Ectodermal cell (in vitro differentiated cells): ENCODE results near the gene TEX44.
A peak's percentile ranks its signal among the peaks of the same experiment; 100 is the strongest.
"Not testable (repeated sequence)": the region's sequence is repeated elsewhere in the genome, so short reads cannot be mapped to it uniquely, and the experiment has no call there.

Experiments
- H3K27ac ChIP-seq: 2 replicates; pipeline ENCODE4 v1.7.0; 2013; ENCODE audit warnings: mild to moderate bottlenecking, low read depth, low read length; ENCODE audit not compliant: insufficient read depth, poor library complexity, severe bottlenecking
- H3K27me3 ChIP-seq: 2 replicates; pipeline ENCODE4 v1.7.0; 2013; ENCODE audit warnings: mild to moderate bottlenecking, low read length; ENCODE audit not compliant: insufficient read depth, control insufficient read depth, poor library complexity, severe bottlenecking
- H3K36me3 ChIP-seq: one replicate; pipeline ENCODE4 v1.7.0; 2013; ENCODE audit warnings: low read length; ENCODE audit not compliant: control insufficient read depth, insufficient read depth
- H3K4me1 ChIP-seq: one replicate; pipeline ENCODE4 v1.7.0; 2013; ENCODE audit warnings: low read length; ENCODE audit not compliant: control insufficient read depth, insufficient read depth
- H3K4me3 ChIP-seq: 2 replicates; pipeline ENCODE4 v1.7.0; 2013; ENCODE audit warnings: low read depth, low read length, control low read depth; ENCODE audit not compliant: insufficient read depth
- H3K9me3 ChIP-seq: 2 replicates; pipeline ENCODE4 v1.7.0; 2013; ENCODE audit warnings: mild to moderate bottlenecking, low read length, moderate library complexity; ENCODE audit not compliant: control insufficient read depth
- WGBS, 2 experiments: methylation state at CpG; one replicate each; pipeline ENCODE4 v1.1.7; 2013; ENCODE audit warnings: missing lambda C conversion rate in 2 of 2; 5-methylcytosine and 5-hydroxymethylcytosine counted together

The TEX44 gene

GRCh38 chr2:231571661-231572191, 20.9 kb upstream of the TEX44 start:
- 45 to 49% methylated on average over 4 of the region's 4 CpGs for WGBS, 2 experiments
- H3K4me3 ChIP-seq = no peak overlapping the region
- H3K9me3 ChIP-seq = no peaks in the 10 kb centered on the region
- peaks cover 32% of the 10 kb centered on the region for H3K4me1 ChIP-seq
- H3K27me3 ChIP-seq = no peaks in the 10 kb centered on the region
- no peaks in the 10 kb centered on the region for H3K36me3 ChIP-seq
- H3K27ac ChIP-seq = peak overlapping the region; percentile 48

DNA sequence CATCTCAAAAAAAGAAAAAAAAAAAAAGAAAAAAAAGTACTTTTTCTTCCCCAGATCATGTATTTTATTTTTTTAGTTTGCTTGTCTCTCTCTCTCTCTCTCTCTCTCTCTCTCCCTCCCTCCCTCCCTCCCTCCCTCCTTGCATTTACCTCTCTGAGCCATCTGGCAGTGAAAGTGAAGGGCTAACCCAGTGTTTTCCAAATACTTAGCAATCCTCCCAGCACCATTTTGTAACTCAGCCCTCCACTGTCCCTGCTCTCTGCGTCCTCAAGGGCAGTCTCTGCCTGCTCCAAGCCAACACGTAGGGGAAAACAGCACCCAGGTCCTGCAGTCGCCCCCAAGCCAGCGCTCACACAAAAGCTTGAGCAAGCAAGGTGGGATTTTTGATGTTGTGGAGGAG, 19.6 kb upstream of the TEX44 start:
- H3K9me3 ChIP-seq = no peaks in the 10 kb centered on the region
- 45 to 54% methylated on average over 4 of the region's 4 CpGs for WGBS, 2 experiments
- H3K27ac ChIP-seq = no peak overlapping the region
- peaks cover 35% of the 10 kb centered on the region for H3K4me1 ChIP-seq
- no peaks in the 10 kb centered on the region for H3K27me3 ChIP-seq
- no peak overlapping the region for H3K4me3 ChIP-seq
- no peaks in the 10 kb centered on the region for H3K36me3 ChIP-seq

DNA sequence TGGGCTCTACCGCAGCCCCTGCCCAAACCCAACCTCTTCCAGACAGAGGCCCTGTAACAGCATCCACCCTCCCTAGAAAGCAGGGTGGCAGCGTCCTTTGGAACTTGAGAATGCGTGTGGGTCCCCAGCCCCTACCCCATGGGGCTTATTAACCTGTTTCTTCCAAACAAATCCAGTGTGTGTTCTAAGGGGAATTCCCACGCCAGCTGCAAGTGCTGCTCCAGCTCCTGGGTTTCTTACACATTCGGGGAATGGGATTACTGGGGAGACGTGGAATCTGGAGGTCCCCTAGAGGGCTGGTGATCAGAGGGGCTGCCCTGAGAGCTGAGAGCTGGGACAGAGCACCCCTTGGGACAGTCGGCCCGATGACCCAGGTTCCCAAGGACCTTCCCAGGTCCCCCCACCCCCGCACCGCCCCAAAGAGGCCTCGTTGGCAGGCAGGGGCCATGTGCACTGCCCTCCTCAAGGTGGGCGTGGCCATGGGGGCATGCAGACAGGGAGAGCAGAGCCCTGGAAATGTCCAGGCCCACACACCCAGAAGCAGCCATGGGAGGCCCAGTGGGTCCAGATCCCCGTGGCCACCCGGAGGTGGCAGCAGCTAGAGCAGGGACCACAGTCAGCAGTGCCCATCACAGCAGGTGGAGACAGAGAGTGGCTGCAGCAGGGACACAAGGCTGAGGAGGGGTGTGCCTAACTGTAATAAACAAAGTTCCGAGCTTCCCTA, 18.8 kb upstream of the TEX44 start:
- Histone ChIP-seq H3K27me3 (no peaks in the 10 kb centered on the region), H3K27ac (no peak overlapping the region), H3K4me3 (no peak overlapping the region), H3K9me3 (no peaks in the 10 kb centered on the region), H3K36me3 (no peaks in the 10 kb centered on the region), H3K4me1 (peaks cover 35% of the 10 kb centered on the region)
- WGBS, 2 experiments = 74 to 77% methylated on average over 15 of the region's 15 CpGs

- H3K9me3 ChIP-seq = no peaks in the 10 kb centered on the region
- H3K27me3 ChIP-seq = no peaks in the 10 kb centered on the region
- no peak overlapping the region for H3K4me3 ChIP-seq
- H3K27ac ChIP-seq = no peak overlapping the region
- peaks cover 35% of the 10 kb centered on the region for H3K4me1 ChIP-seq
- no peaks in the 10 kb centered on the region for H3K36me3 ChIP-seq
- 93 to 95% methylated on average over 10 of the region's 10 CpGs for WGBS, 2 experiments
Measured at GRCh38 chr2:231575612-231576256, 16.9 kb upstream of the TEX44 start.

DNA sequence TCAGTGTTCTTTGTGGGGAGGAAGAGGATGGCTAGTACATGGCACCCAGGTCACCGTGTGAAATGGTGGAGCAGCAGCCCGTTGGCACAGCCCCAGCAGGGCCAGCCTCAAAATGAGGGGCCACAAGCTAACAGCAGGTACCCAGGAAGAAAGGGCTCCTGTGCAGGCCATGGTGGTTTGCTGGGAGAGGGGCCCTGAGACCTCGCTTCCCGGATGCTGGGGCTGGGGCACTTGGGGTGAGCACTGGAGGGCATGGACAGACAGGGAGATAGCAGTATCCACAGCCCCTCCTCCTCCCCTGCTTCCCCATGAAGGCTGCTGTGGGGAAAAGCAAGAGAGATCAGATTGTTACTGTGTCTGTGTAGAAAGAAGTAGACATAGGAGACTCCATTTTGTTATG, 16.2 kb upstream of the TEX44 start:
- peaks cover 33% of the 10 kb centered on the region for H3K4me1 ChIP-seq
- H3K9me3 ChIP-seq = no peaks in the 10 kb centered on the region
- WGBS, 2 experiments = 82 to 87% methylated on average over 4 of the region's 4 CpGs
- H3K36me3 ChIP-seq = no peaks in the 10 kb centered on the region
- no peaks in the 10 kb centered on the region for H3K27me3 ChIP-seq
- H3K27ac ChIP-seq = peak overlapping the region; percentile 44
- H3K4me3 ChIP-seq = no peak overlapping the region

GRCh38 chr2:231578655-231579054, 14.0 kb upstream of the TEX44 start:
- 93% methylated on average over 2 of the region's 2 CpGs for WGBS, 2 experiments
- not testable (repeated sequence) for H3K27ac ChIP-seq, H3K4me3 ChIP-seq, H3K9me3 ChIP-seq, H3K36me3 ChIP-seq, H3K27me3 ChIP-seq
- peaks cover 21% of the 10 kb centered on the region for H3K4me1 ChIP-seq

- Histone ChIP-seq H3K27ac (no peak overlapping the region), H3K27me3 (no peaks in the 10 kb centered on the region), H3K4me3 (no peak overlapping the region), H3K9me3 (no peaks in the 10 kb centered on the region), H3K36me3 (no peaks in the 10 kb centered on the region), H3K4me1 (peaks cover 20% of the 10 kb centered on the region)
- WGBS, 2 experiments = 85 to 91% methylated on average over 3 of the region's 3 CpGs
Measured at GRCh38 chr2:231579560-231579959, 13.1 kb upstream of the TEX44 start.

DNA sequence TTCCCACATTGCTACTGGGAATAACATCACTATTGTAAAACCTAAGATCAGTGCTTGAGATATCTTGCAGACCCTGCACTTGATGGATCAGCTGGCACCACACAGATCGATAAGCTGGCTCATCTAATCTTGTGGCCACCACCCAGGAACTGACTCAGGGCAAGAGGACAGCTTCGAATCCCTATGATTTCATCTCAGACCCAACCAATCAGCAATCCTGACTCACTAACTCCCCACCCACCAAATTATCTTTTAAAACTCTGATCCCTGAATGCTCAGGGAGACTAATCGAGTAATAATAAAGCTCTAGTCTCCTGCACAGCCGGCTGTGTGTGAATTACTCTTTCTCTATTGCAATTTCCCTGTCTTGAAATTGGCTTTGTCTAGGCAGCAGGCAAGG, 11.3 kb upstream of the TEX44 start:
- Histone ChIP-seq H3K9me3 (no peaks in the 10 kb centered on the region), H3K36me3 (no peaks in the 10 kb centered on the region), H3K27ac (no peak overlapping the region), H3K27me3 (no peaks in the 10 kb centered on the region), H3K4me3 (no peak overlapping the region), H3K4me1 (peaks cover 15% of the 10 kb centered on the region)
- 91 to 95% methylated on average over 4 of the region's 4 CpGs for WGBS, 2 experiments

- 10 to 14% methylated on average over 11 of the region's 11 CpGs for WGBS, 2 experiments
- H3K27me3 ChIP-seq = no peaks in the 10 kb centered on the region
Measured at GRCh38 chr2:231583982-231584381, 8.7 kb upstream of the TEX44 start.

DNA sequence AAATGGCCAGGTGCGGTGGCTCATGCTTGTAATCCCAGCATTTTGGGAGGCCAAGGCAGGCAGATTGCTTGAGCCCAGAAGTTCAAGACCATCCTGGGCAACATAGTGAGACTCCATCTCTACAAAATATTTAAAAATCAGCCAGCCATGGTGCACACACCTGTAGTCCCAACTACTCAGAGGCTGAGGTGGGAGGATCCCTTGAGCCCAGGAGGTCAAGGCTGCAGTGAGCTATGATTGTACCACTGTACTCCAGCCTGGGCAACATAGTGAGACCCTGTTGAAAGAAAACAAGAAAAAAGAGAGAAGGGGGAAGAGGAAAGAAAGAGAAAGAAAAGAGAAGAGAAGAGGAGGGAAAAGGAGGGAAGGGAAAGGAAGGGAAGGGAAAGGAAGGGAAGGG, 4.9 kb upstream of the TEX44 start:
- 100% methylated on average over 1 of the region's 1 CpG for WGBS, 2 experiments
- not testable (repeated sequence) for H3K36me3 ChIP-seq, H3K27me3 ChIP-seq, H3K27ac ChIP-seq, H3K4me3 ChIP-seq, H3K9me3 ChIP-seq
- H3K4me1 ChIP-seq = peaks cover 17% of the 10 kb centered on the region

More at GRCh38 chr2:231583982-231584381, 8.7 kb upstream of the TEX44 start:
- Histone ChIP-seq H3K36me3 (no peaks in the 10 kb centered on the region), H3K4me1 (peaks cover 9% of the 10 kb centered on the region), H3K9me3 (no peaks in the 10 kb centered on the region), H3K27ac (peak overlapping the region; percentile 23), H3K4me3 (no peak overlapping the region)
